H1 (cell line): ENCODE measurements around the gene LVRN. TPM values are rescaled to one million over a fixed set of nuclear protein-coding genes. Genes with fewer than 3 reads are reported as not detected.

Source experiments
- CTCF ChIA-PET: fragments of 300-600 bp; sonication (Branson Sonifier 250); formaldehyde crosslinking; loops from one replicate; lab custom pipeline; 2021; ENCODE audit not compliant: partially characterized antibody; lab: Charles Lee
- POLR2A ChIA-PET: fragments of 300-600 bp; sonication (Branson Sonifier 250); formaldehyde crosslinking; loops from one replicate; lab custom pipeline; 2021; ENCODE audit warnings: inconsistent platforms; ENCODE audit not compliant: partially characterized antibody; lab: Charles Lee
- DNase-seq, 2 experiments: peaks; one replicate each; pipeline versions ENCODE4 v3.0.0 to v3.0.0-alpha.2; 2010 to 2022; ENCODE audit warnings: low spot score in 2 of 2, low read depth in 1 of 2, mixed read lengths in 1 of 2
- FAIRE-seq: peaks from 2 replicates; lab custom pipeline; 2011; peaks lifted over from hg19 to GRCh38; lab: Jason Lieb, UNC
- H2AFZ ChIP-seq: 2 replicates; pipeline ENCODE4 v1.8.1; 2012; ENCODE audit warnings: low read length, inconsistent platforms
- H2AK5ac ChIP-seq: 2 replicates; pipeline ENCODE4 v1.6.1; 2013; ENCODE audit warnings: low read depth, low read length
- H2BK120ac ChIP-seq: replicated peaks from 2 replicates; pipeline ENCODE3; 2013; ENCODE audit warnings: low read depth, low read length, inconsistent platforms
- H2BK12ac ChIP-seq: 2 replicates; pipeline ENCODE4 v1.6.1; 2013; ENCODE audit warnings: low read depth, low read length
- H2BK15ac ChIP-seq: 2 replicates; pipeline ENCODE4 v1.6.1; 2013; ENCODE audit warnings: low read length
- H2BK20ac ChIP-seq: 2 replicates; pipeline ENCODE4 v1.6.1; 2013; ENCODE audit warnings: low read length
- H2BK5ac ChIP-seq: 2 replicates; pipeline ENCODE4 v1.6.1; 2013; ENCODE audit warnings: low read depth, low read length
- H3K14ac ChIP-seq: 2 replicates; pipeline ENCODE4 v1.6.1; 2013; ENCODE audit warnings: inconsistent platforms; ENCODE audit not compliant: insufficient read length
- H3K18ac ChIP-seq: 2 replicates; pipeline ENCODE4 v1.6.1; 2013; ENCODE audit warnings: low read length; ENCODE audit errors: extremely low read depth
- H3K23ac ChIP-seq: 2 replicates; pipeline ENCODE4 v1.6.1; 2013; ENCODE audit warnings: inconsistent platforms; ENCODE audit not compliant: insufficient read length
- H3K23me2 ChIP-seq: 2 replicates; pipeline ENCODE4 v1.6.1; 2013; ENCODE audit warnings: low read depth, low read length
- H3K27ac ChIP-seq: 2 replicates; pipeline ENCODE4 v1.6.1; 2011; ENCODE audit warnings: low read depth, low read length, inconsistent platforms
- H3K27me3 ChIP-seq, 4 experiments: replicated peaks in 1 of 4; 1 replicate in 1 of 4; 2 replicates in 3 of 4; pipeline versions ENCODE4 v1.6.1 to v1.8.1; 2011 to 2013; ENCODE audit warnings: low read length in 3 of 4, mild to moderate bottlenecking in 3 of 4, inconsistent platforms in 2 of 4, mixed read lengths in 2 of 4, moderate library complexity in 1 of 4; ENCODE audit not compliant: control insufficient read depth in 3 of 4, insufficient read depth in 3 of 4; ENCODE audit errors: extremely low read depth in 1 of 4
- H3K36me3 ChIP-seq, 4 experiments: 2 replicates each; pipeline versions ENCODE4 v1.6.1 to v1.8.1; 2011 to 2013; ENCODE audit warnings: mild to moderate bottlenecking in 4 of 4, low read length in 3 of 4, moderate library complexity in 2 of 4, control low read depth in 1 of 4, inconsistent platforms in 1 of 4; ENCODE audit not compliant: insufficient read depth in 4 of 4, control insufficient read depth in 2 of 4
- H3K4ac ChIP-seq: replicated peaks from 2 replicates; pipeline ENCODE3; 2013; ENCODE audit warnings: low read length, low read depth, mixed read lengths, inconsistent platforms; ENCODE audit not compliant: insufficient read length
- H3K4me1 ChIP-seq, 4 experiments: replicated peaks in 1 of 4; 1 replicate in 1 of 4; 2 replicates in 3 of 4; pipeline versions ENCODE4 v1.6.1 to v1.8.1; 2011 to 2013; ENCODE audit warnings: low read length in 3 of 4, inconsistent platforms in 2 of 4, mixed read lengths in 1 of 4; ENCODE audit not compliant: insufficient read depth in 4 of 4, control insufficient read depth in 3 of 4
- H3K4me2 ChIP-seq, 2 experiments: 2 replicates each; pipeline versions ENCODE4 v1.6.1 to v1.8.1; 2011 to 2013; ENCODE audit warnings: low read depth in 2 of 2, low read length in 2 of 2, control low read depth in 1 of 2, inconsistent platforms in 1 of 2, mild to moderate bottlenecking in 1 of 2; ENCODE audit not compliant: insufficient read depth in 1 of 2
- H3K4me3 ChIP-seq, 4 experiments: fragments of 200-600, 300-600 bp in 1 of 4; sonication (generic), shearing (Covaris generic), sonication (Bioruptor Twin) in 1 of 4; 2 replicates each; pipeline versions ENCODE4 v1.5.1 to v1.8.1; 2011 to 2016; ENCODE audit warnings: low read length in 4 of 4, low read depth in 3 of 4, control low read depth in 2 of 4, inconsistent platforms in 2 of 4, mild to moderate bottlenecking in 2 of 4, mixed read lengths in 1 of 4, moderate library complexity in 1 of 4; ENCODE audit not compliant: insufficient read depth in 2 of 4; ENCODE audit errors: extremely low read depth in 1 of 4
- H3K56ac ChIP-seq: replicated peaks from 2 replicates; pipeline ENCODE3; 2013; ENCODE audit warnings: low read depth, mild to moderate bottlenecking, mixed read lengths, low read length, inconsistent platforms; ENCODE audit not compliant: insufficient read length
- H3K79me1 ChIP-seq: 2 replicates; pipeline ENCODE4 v1.6.1; 2013; ENCODE audit warnings: low read depth, low read length, control low read depth
- H3K79me2 ChIP-seq, 2 experiments: 2 replicates each; pipeline versions ENCODE4 v1.6.1 to v1.8.1; 2012 to 2013; ENCODE audit warnings: low read length in 2 of 2, mild to moderate bottlenecking in 2 of 2, inconsistent platforms in 1 of 2; ENCODE audit not compliant: insufficient read depth in 2 of 2, control insufficient read depth in 1 of 2
- H3K9ac ChIP-seq, 4 experiments: replicated peaks in 1 of 4; 1 replicate in 1 of 4; 2 replicates in 3 of 4; pipeline versions ENCODE4 v1.6.1 to v1.8.1; 2011 to 2013; ENCODE audit warnings: low read depth in 3 of 4, low read length in 3 of 4, control low read depth in 2 of 4, mild to moderate bottlenecking in 2 of 4, moderate library complexity in 2 of 4, inconsistent platforms in 1 of 4; ENCODE audit errors: extremely low read depth in 1 of 4
- H3K9me3 ChIP-seq, 2 experiments: 2 replicates each; pipeline versions ENCODE4 v1.6.1 to v1.8.1; 2012 to 2013; ENCODE audit warnings: mild to moderate bottlenecking in 2 of 2, moderate library complexity in 2 of 2, control low read depth in 1 of 2, inconsistent platforms in 1 of 2, low read depth in 1 of 2, low read length in 1 of 2, mixed read lengths in 1 of 2; ENCODE audit not compliant: insufficient read depth in 2 of 2
- H4K20me1 ChIP-seq, 2 experiments: replicated peaks in 1 of 2; 2 replicates each; pipeline versions ENCODE3 to v1.8.1; 2011 to 2013; ENCODE audit warnings: inconsistent platforms in 2 of 2, low read length in 2 of 2, mild to moderate bottlenecking in 1 of 2; ENCODE audit not compliant: insufficient read depth in 2 of 2, control insufficient read depth in 1 of 2
- H4K5ac ChIP-seq: 2 replicates; pipeline ENCODE4 v1.6.1; 2013; ENCODE audit warnings: low read length, low read depth, mixed read lengths, inconsistent platforms; ENCODE audit not compliant: insufficient read length
- H4K8ac ChIP-seq: 2 replicates; pipeline ENCODE4 v1.8.0; 2013; ENCODE audit warnings: mild to moderate bottlenecking, moderate library complexity, low read length, inconsistent platforms; ENCODE audit not compliant: insufficient read depth; ENCODE audit errors: extremely low read depth
- H4K91ac ChIP-seq: replicated peaks from 2 replicates; pipeline ENCODE3; 2013; ENCODE audit warnings: low read length, mixed read lengths, inconsistent platforms; ENCODE audit not compliant: insufficient read length
- CEBPB ChIP-seq: IDR thresholded peaks from 2 replicates; pipeline ENCODE4 v1.6.1; 2012; ENCODE audit warnings: low read depth, low read length
- E2F6 ChIP-seq: IDR thresholded peaks from 2 replicates; pipeline ENCODE4 v1.6.1; 2012; ENCODE audit warnings: inconsistent platforms
- EZH2 ChIP-seq: fragments of 200-600 bp; sonication (generic); IDR thresholded peaks from 2 replicates; pipeline ENCODE4 v1.7.1; 2012; ENCODE audit warnings: low read depth, mild to moderate bottlenecking, moderate library complexity, low read length, inconsistent platforms; ENCODE audit not compliant: severe bottlenecking
- RAD21 ChIP-seq, 2 experiments: IDR thresholded peaks in 1 of 2; conservative IDR thresholded peaks in 1 of 2; 2 replicates each; pipeline ENCODE4 v1.6.1; 2011; ENCODE audit warnings: low read depth in 2 of 2, low read length in 2 of 2, improper control_type of control experiment in 1 of 2, inconsistent platforms in 1 of 2, mild to moderate bottlenecking in 1 of 2, moderate library complexity in 1 of 2
- RXRA ChIP-seq: IDR thresholded peaks from 2 replicates; pipeline ENCODE4 v1.6.1; 2011; ENCODE audit warnings: low read depth, mild to moderate bottlenecking, low read length, moderate library complexity; ENCODE audit not compliant: insufficient read depth
- WGBS, 2 experiments: shearing (Covaris generic) in 1 of 2; methylation state at CpG; one replicate each; pipeline versions ENCODE4 v1.1.6 to v1.1.7; 2013 to 2015; ENCODE audit warnings: low lambda C conversion rate in 2 of 2, mixed read lengths in 2 of 2, inconsistent platforms in 1 of 2, low coverage in 1 of 2, missing lambda C conversion rate in 1 of 2; ENCODE audit not compliant: insufficient replicate concordance in 2 of 2, insufficient coverage in 1 of 2, insufficient read length in 1 of 2; ENCODE audit errors: extremely low coverage in 1 of 2, missing lambda C conversion rate in 1 of 2; 5-methylcytosine and 5-hydroxymethylcytosine counted together
- long read RNA-seq, 2 experiments: library from RNA in 1 of 2; library from capped mRNA in 1 of 2; stranded (forward); transcript quantifications; one replicate each; pipeline ENCODE4 v2.0.0, GENCODE V29; 2021; ENCODE audit warnings: inconsistent platforms in 1 of 2
- polyA minus RNA-seq, 3 experiments: library from RNA; depleted of rRNA, polyadenylated mRNA; stranded (reverse); fragments of >200 nt; gene quantifications; 1 replicate in 2 of 3; 2 replicates in 1 of 3; pipeline ENCODE4 v1.2.3, GENCODE V29; 2011
- polyA plus RNA-seq, 7 experiments: library from polyadenylated mRNA; depleted of rRNA in 3 of 7; stranded (reverse) in 5 of 7; unstranded in 2 of 7; fragments of >200 nt in 5 of 7; fragments of 200-250 nt in 2 of 7; gene quantifications; 1 replicate in 5 of 7; 2 replicates in 1 of 7; 4 replicates in 1 of 7; pipeline versions ENCODE4 v1.2.1 to v1.2.3, GENCODE V29; 2011 to 2013; ENCODE audit warnings: missing spikeins in 2 of 7, mixed read lengths in 2 of 7
- total RNA-seq: library from RNA; stranded (reverse); fragmentation: NEBNext Ultra II Directional; extraction: Animal tissue kit (Norgen Biotek cat#: 25700); gene quantifications from 2 replicates; pipeline ENCODE4 v1.2.1, GENCODE V29; 2021

LVRN gene
- total RNA-seq: 0.09 TPM in 1 of 2 replicates, not detected in the other
- 0.02 and 0.08 TPM in 2 replicates for polyA plus RNA-seq (2011; rRNA removed)
- 0.12 TPM for polyA plus RNA-seq (2011; cell fraction: cytosol; rRNA removed)
- 0.11 TPM for polyA plus RNA-seq (2011; cell fraction: nucleus; rRNA removed)
- 0.07 to 0.23 TPM (median 0.07 TPM) in 3 of 4 replicates, not detected in the other for polyA plus RNA-seq (2012, experiment 1 of 2)
- not detected for polyA plus RNA-seq (2012, experiment 2 of 2)
- polyA plus RNA-seq (2013, experiment 1 of 2): 0.06 TPM
- 0.07 TPM for polyA plus RNA-seq (2013, experiment 2 of 2)
- 0.09 and 0.37 TPM in 2 replicates for polyA minus RNA-seq (2011; rRNA and poly(A)+ RNA removed)
- not detected for polyA minus RNA-seq (2011; cell fraction: cytosol; rRNA and poly(A)+ RNA removed)
- 0.20 TPM for polyA minus RNA-seq (2011; cell fraction: nucleus; rRNA and poly(A)+ RNA removed)
- long read RNA-seq, experiment 1: 0 reads
- long read RNA-seq, experiment 2: 0 reads

GRCh38 chr5:115962239-115962564 is at the start of gene LVRN:
Gene LVRN (plus strand): TSS chr5:115962475. CDS start chr5:115962618, 143 bp downstream.
- 0 out of 2 replicates have a peak within 1 kb of the TSS, but pooled peaks have one; percentile 44 for H2BK20ac ChIP-seq
- ChIA-PET CTCF (interaction anchor here (0.6 to 2.3 kb wide), 14 partner anchors 9 to 325 kb away, joined by 3 to 15 read pairs (median 3); no protein-coding TSS in a partner anchor), POLR2A (no interaction called here)
- no peak within 1 kb of the TSS for H3K4ac ChIP-seq
- peaks cover 18 to 49% (median 36%) of the 10 kb centered on the region in 4 experiments for H3K27me3 ChIP-seq
- peak; percentile 9 for TF ChIP-seq EZH2
- TF ChIP-seq RAD21 (IDR thresholded peaks at IDR 0.05 in 1 of 2, conservative IDR thresholded peaks at IDR 0.05 in 1 of 2; ENCODE audit: low read depth in 2 of 2, low read length in 2 of 2): no peak
- TF ChIP-seq E2F6: no peak
- TF ChIP-seq RXRA: no peak
- no peak for TF ChIP-seq CEBPB
- no peak within 1 kb of the TSS for H2BK120ac ChIP-seq
- no peaks in the 10 kb centered on the region; the same call in 1 of the 2 replicates for H3K23me2 ChIP-seq
- no peaks in the 10 kb centered on the region for H3K79me2 ChIP-seq
- peaks cover 0 to 8% (median under 1%) of the 10 kb centered on the region in 4 experiments; a peak in 4 of 7 replicates for H3K4me1 ChIP-seq
- no peak within 1 kb of the TSS for H3K23ac ChIP-seq
- WGBS, 2 experiments: 71% methylated on average over 13 of the region's 18 CpGs; no CpG with 5 or more reads in 1 of the 2 experiments
- H3K14ac ChIP-seq: no peak within 1 kb of the TSS
- H4K8ac ChIP-seq: peak within 1 kb of the TSS; percentile 63
- H4K5ac ChIP-seq: no peak within 1 kb of the TSS
- no peak within 1 kb of the TSS for H2BK12ac ChIP-seq
- H2AFZ ChIP-seq: peak within 1 kb of the TSS; percentile 94; the same call in 1 of the 2 replicates
- no peak within 1 kb of the TSS for H3K56ac ChIP-seq
- no peak within 1 kb of the TSS for H3K27ac ChIP-seq
- H3K9me3 ChIP-seq: no peaks in the 10 kb centered on the region
- H2BK15ac ChIP-seq: no peak within 1 kb of the TSS
- peak within 1 kb of the TSS; percentile 24 to 54 (median 40) for H3K4me3 ChIP-seq
- DNase-seq (peak in 1 of 2 experiments; percentile 47), FAIRE-seq (no peak)
- H3K4me2 ChIP-seq: peak within 1 kb of the TSS; percentile 70 to 84
- H4K20me1 ChIP-seq: no peaks in the 10 kb centered on the region
- H3K9ac ChIP-seq: 0 out of 7 replicates have a peak within 1 kb of the TSS, but pooled peaks of 1 of the 4 experiments have one; percentile 18
- no peak within 1 kb of the TSS; the same call in 1 of the 2 replicates for H3K18ac ChIP-seq
- no peaks in the 10 kb centered on the region for H3K79me1 ChIP-seq
- no peak within 1 kb of the TSS for H4K91ac ChIP-seq
- no peak within 1 kb of the TSS for H2BK5ac ChIP-seq
- H3K36me3 ChIP-seq: no peaks in the 10 kb centered on the region
- H2AK5ac ChIP-seq: no peak within 1 kb of the TSS
